M059J (cell line): ENCODE measurements around the gene LGR4. TPM values are rescaled to one million over a fixed set of nuclear protein-coding genes. Genes with fewer than 3 reads are reported as not detected.
A peak's percentile ranks its signal among the peaks of the same experiment; 100 is the strongest.
"Not testable (repeated sequence)": the region's sequence is repeated elsewhere in the genome, so short reads cannot be mapped to it uniquely, and the experiment has no call there.

Experiments
- DNase-seq: peaks from one replicate; pipeline ENCODE4 v3.0.0-alpha.2; 2012; ENCODE audit warnings: low read depth
- total RNA-seq: library from RNA; depleted of rRNA; stranded (reverse); fragments of >200 nt; shearing (Covaris generic); gene quantifications from 2 replicates; pipeline ENCODE4 v1.2.3, GENCODE V29; 2014; rRNA removed

The LGR4 gene
- total RNA-seq, 1 experiment from 2014 or later, result 45.2 TPM

GRCh38 chr11:27352781-27353180, 119.8 kb downstream of the LGR4 start:
- no peak for DNase-seq

- peak; percentile 27 for DNase-seq
Measured at GRCh38 chr11:27350511-27350910, 122.1 kb downstream of the LGR4 start.

- no peak for DNase-seq
Measured at GRCh38 chr11:27349919-27350318, 122.7 kb downstream of the LGR4 start.

- no peak for DNase-seq
Measured at GRCh38 chr11:27348340-27348873, 124.2 kb downstream of the LGR4 start.

GRCh38 chr11:27347359-27348339, 124.9 kb downstream of the LGR4 start:
- DNase-seq, result no peak

GRCh38 chr11:27339941-27340340, 132.6 kb downstream of the LGR4 start:
- no peak for DNase-seq

- DNase-seq, result not testable (repeated sequence)
Measured at GRCh38 chr11:27334764-27335163, 137.8 kb downstream of the LGR4 start.

GRCh38 chr11:27331981-27332380, 140.6 kb downstream of the LGR4 start:
- DNase-seq, result peak; percentile 39

- DNase-seq, result no peak
Measured at GRCh38 chr11:27330633-27331270, 141.8 kb downstream of the LGR4 start.

- peak; percentile 39 for DNase-seq
Measured at GRCh38 chr11:27329867-27330632, 142.5 kb downstream of the LGR4 start.

GRCh38 chr11:27328614-27329013, 144.0 kb downstream of the LGR4 start:
- DNase-seq, result no peak

- DNase-seq, result not testable (repeated sequence)
Measured at GRCh38 chr11:27327064-27327463, 145.5 kb downstream of the LGR4 start.

- not testable (repeated sequence) for DNase-seq
Measured at GRCh38 chr11:27322196-27322595, 150.4 kb downstream of the LGR4 start.

GRCh38 chr11:27321340-27321739, 151.2 kb downstream of the LGR4 start:
- DNase-seq, result not testable (repeated sequence)

- peak; percentile 91 for DNase-seq
Measured at GRCh38 chr11:27319072-27319471, 153.5 kb downstream of the LGR4 start.

GRCh38 chr11:27317751-27318150, 154.8 kb downstream of the LGR4 start:
- DNase-seq, result peak; percentile 83

Other genes with a start within 250 kb of the LGR4 start
- 15.3 and 23.5 TPM in 2 replicates for gene CCDC34, start 109.6 kb downstream of the LGR4 start, total RNA-seq
- 57.9 and 68.4 TPM in 2 replicates for gene LIN7C, start 34.0 kb upstream of the LGR4 start, total RNA-seq
- gene BDNF, start 227.7 kb upstream of the LGR4 start, total RNA-seq, result 35.4 and 46.9 TPM in 2 replicates